SK-N-SH (cell line): ENCODE results near the gene HIPK2.

Experiments
- CHD2 ChIP-seq: fragments of 150-350 bp; IDR thresholded peaks from 2 replicates; pipeline ENCODE4 v1.6.1; 2018; ENCODE audit warnings: low read length; ENCODE audit not compliant: partially characterized antibody
- CTCF ChIP-seq: fragments of 200-600 bp; sonication (generic); IDR thresholded peaks from 2 replicates; pipeline ENCODE4 v1.6.1; 2017; ENCODE audit warnings: antibody characterized with exemption, mild to moderate bottlenecking, moderate library complexity
- MAX ChIP-seq: IDR thresholded peaks from 2 replicates; pipeline ENCODE4 v1.4.0; 2012; ENCODE audit warnings: low read depth
- MXI1 ChIP-seq: IDR thresholded peaks from 2 replicates; pipeline ENCODE4 v1.6.1; 2012; ENCODE audit warnings: mild to moderate bottlenecking, low read depth, low read length, improper control_type of control experiment
- POLR2AphosphoS5 ChIP-seq: IDR thresholded peaks from 2 replicates; pipeline ENCODE4 v1.6.1; 2012; ENCODE audit warnings: low read depth, low read length
- RAD21 ChIP-seq: IDR thresholded peaks from 2 replicates; pipeline ENCODE4 v1.6.1; 2012; ENCODE audit warnings: mild to moderate bottlenecking, low read length
- REST ChIP-seq: IDR thresholded peaks from 2 replicates; pipeline ENCODE4 v1.6.1; 2012; ENCODE audit warnings: mild to moderate bottlenecking, low read depth, low read length, moderate library complexity
- RFX5 ChIP-seq: IDR thresholded peaks from 2 replicates; pipeline ENCODE4 v1.6.1; 2012; ENCODE audit warnings: mild to moderate bottlenecking, improper control_type of control experiment, low read length
- TAF1 ChIP-seq: IDR thresholded peaks from 2 replicates; pipeline ENCODE4 v1.6.1; 2012; ENCODE audit warnings: low read depth, mild to moderate bottlenecking, low read length, moderate library complexity, borderline replicate concordance
- TEAD4 ChIP-seq: IDR thresholded peaks from 2 replicates; pipeline ENCODE4 v1.4.0; 2012; ENCODE audit warnings: mild to moderate bottlenecking, borderline replicate concordance; ENCODE audit not compliant: insufficient read depth
- USF2 ChIP-seq: fragments of 150-350 bp; IDR thresholded peaks from 2 replicates; pipeline ENCODE4 v1.6.1; 2017; ENCODE audit warnings: antibody characterized with exemption, low read length, low read depth, borderline replicate concordance
- ZBTB33 ChIP-seq: IDR thresholded peaks from 2 replicates; pipeline ENCODE4 v1.4.0; 2012; ENCODE audit warnings: low read depth, borderline replicate concordance

GRCh38 chr7:139526578-139527544 is 250.9 kb downstream of the HIPK2 start:
- no peak for TF ChIP-seq RAD21
- TF ChIP-seq POLR2AphosphoS5 = no peak
- no peak for TF ChIP-seq CTCF
- no peak for TF ChIP-seq USF2
- TF ChIP-seq REST = no peak
- no peak for TF ChIP-seq CHD2
- TF ChIP-seq ZBTB33 = no peak
- TF ChIP-seq RFX5 = no peak
- TF ChIP-seq MAX = no peak
- TF ChIP-seq TEAD4 = no peak
- TF ChIP-seq MXI1 = no peak
- no peak for TF ChIP-seq TAF1
